ENCODE measurements around the gene STMN1.
A peak's percentile ranks its signal among the peaks of the same experiment; 100 is the strongest.

The STMN1 gene

GRCh38 chr1:25875856-25876692, 30.1 kb downstream of the STMN1 start:
- DNase-seq (no peak), ATAC-seq (replicated peaks) (peak; percentile 39)
- Mint-ChIP-seq H3K36me3 (ENCODE audit: insufficient read depth) (no peaks in the 10 kb centered on the region), H3K9me3 (no peaks in the 10 kb centered on the region), H3K4me3 (peak overlapping the region; percentile 87), H3K27ac (peak overlapping the region; percentile 1 to 42), H3K27me3 (no peaks in the 10 kb centered on the region), H3K4me1 (ENCODE audit: low read depth in 2 of 2) (peaks cover 6 to 9% of the 10 kb centered on the region in 2 donors)

DNA sequence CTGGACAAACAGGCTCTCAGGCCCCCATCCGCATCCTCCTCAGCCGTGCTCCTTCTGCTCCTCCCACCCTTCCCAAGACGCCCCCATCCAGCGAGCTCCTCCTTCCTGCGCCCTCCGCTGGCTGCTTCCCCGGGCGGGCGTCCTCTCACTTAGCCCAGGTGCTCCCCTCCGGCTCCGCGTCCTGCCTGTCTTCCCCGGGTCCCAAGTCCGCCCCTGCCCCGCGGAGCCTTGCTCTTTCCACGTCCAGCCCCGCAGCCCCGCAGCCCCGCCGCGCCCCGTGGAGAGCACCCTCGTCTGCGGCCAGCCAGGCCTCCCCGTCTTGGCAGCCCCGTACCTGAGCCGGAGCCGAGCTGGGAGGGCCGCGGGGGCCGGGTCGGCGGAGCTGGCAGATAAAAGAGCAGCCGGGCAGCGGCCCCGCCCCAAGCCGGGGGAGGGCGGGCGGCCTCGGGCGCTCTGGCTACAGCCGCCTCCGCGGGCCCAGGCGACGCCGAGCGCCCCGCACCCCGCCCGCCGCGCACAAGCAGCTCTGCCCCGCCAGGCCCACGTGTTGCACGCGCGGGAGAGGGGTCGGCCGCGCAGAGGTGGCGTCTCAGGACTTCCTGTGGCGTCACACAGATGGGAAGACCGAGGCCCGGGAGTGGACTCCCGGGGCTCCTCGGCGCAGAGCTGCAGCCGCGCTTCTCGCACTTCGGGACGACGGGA, 30.9 kb downstream of the STMN1 start, which contains the start of gene PAQR7:
Gene PAQR7 (minus strand): TSS at position 555 of the 702 bp plus-strand sequence. CDS start 11,869 bp downstream, outside the sequence.
- Mint-ChIP-seq H3K4me1 (ENCODE audit: low read depth in 2 of 2) (peaks cover 6 to 9% of the 10 kb centered on the region in 2 donors), H3K36me3 (ENCODE audit: insufficient read depth) (no peaks in the 10 kb centered on the region), H3K27me3 (no peaks in the 10 kb centered on the region), H3K4me3 (peak within 1 kb of the TSS; percentile 87), H3K27ac (peak within 1 kb of the TSS; percentile 35 to 65), H3K9me3 (no peaks in the 10 kb centered on the region)
- ATAC-seq (replicated peaks) (peak; percentile 87), DNase-seq (peak; percentile 46 to 59 (median 51))

- H3K4me1 Mint-ChIP-seq (ENCODE audit: low read depth in 2 of 2): peaks cover 6 to 9% of the 10 kb centered on the region in 2 donors
- H3K36me3 Mint-ChIP-seq (ENCODE audit: insufficient read depth): no peaks in the 10 kb centered on the region
- H3K27ac Mint-ChIP-seq: peak overlapping the region; percentile 35 to 65
- H3K27me3 Mint-ChIP-seq: no peaks in the 10 kb centered on the region
- H3K9me3 Mint-ChIP-seq: no peaks in the 10 kb centered on the region
- DNase-seq: no peak
- ATAC-seq (replicated peaks): no peak
- H3K4me3 Mint-ChIP-seq: peak overlapping the region; percentile 87
These were observed 31.5 kb downstream of the STMN1 start for GRCh38 chr1:25874635-25875153.

DNA sequence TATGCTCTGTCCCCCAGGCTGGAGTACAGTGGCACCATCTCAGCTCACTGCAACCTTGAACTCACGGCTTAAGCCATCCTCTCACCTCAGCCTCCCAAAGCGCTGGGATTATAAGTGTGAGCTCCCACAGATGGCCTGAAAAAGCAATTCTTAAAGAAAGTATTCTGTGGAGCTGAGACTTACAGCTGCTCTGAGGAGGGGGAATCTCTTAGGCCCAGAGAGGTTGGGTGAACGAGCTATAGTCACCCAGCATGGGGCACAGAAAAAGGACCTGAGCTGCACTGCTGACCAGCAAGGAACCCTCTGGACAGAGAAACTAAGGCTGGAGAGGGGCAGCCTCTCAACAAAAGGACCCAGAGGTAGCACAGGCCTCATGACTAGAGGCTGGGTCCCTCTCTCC, 32.0 kb downstream of the STMN1 start:
- Mint-ChIP-seq H3K4me3 (peak overlapping the region in 1 of 2 donors; percentile 87), H3K4me1 (ENCODE audit: low read depth in 2 of 2) (peaks cover 6 to 9% of the 10 kb centered on the region in 2 donors), H3K27ac (no peak overlapping the region), H3K27me3 (no peaks in the 10 kb centered on the region), H3K9me3 (no peaks in the 10 kb centered on the region), H3K36me3 (ENCODE audit: insufficient read depth) (no peaks in the 10 kb centered on the region)
- DNase-seq: no peak
- no peak for ATAC-seq (replicated peaks)

DNA sequence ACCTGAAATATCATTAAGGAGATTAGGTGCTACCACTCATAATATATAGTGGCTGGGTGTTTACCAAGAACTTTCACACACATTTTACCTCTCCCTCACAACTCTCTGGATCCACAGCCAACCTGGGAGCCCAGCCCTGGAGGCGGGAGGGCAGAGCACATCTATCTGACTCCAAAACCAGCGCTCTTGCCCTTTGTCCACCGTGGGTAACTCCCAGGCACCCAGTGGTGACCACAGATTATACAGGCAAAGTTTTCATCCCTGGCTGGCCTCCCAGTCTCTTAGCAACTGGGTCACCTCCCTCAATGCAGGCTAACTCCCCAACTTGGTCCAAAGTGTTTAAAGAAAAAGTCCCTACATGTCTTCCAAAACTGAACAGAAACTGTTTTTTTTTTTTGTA, 33.1 kb downstream of the STMN1 start:
- Mint-ChIP-seq H3K4me3 (no peak overlapping the region), H3K27ac (no peak overlapping the region), H3K36me3 (ENCODE audit: insufficient read depth) (no peaks in the 10 kb centered on the region), H3K4me1 (ENCODE audit: low read depth in 2 of 2) (peaks cover 6 to 9% of the 10 kb centered on the region in 2 donors), H3K9me3 (no peaks in the 10 kb centered on the region), H3K27me3 (no peaks in the 10 kb centered on the region)
- ATAC-seq (replicated peaks) (no peak), DNase-seq (no peak)

- no peak for ATAC-seq (replicated peaks)
- Mint-ChIP-seq H3K4me1 (ENCODE audit: low read depth in 2 of 2) (peaks cover 6 to 9% of the 10 kb centered on the region in 2 donors), H3K4me3 (no peak overlapping the region)
These were observed 33.5 kb downstream of the STMN1 start for GRCh38 chr1:25872713-25873112.

DNA sequence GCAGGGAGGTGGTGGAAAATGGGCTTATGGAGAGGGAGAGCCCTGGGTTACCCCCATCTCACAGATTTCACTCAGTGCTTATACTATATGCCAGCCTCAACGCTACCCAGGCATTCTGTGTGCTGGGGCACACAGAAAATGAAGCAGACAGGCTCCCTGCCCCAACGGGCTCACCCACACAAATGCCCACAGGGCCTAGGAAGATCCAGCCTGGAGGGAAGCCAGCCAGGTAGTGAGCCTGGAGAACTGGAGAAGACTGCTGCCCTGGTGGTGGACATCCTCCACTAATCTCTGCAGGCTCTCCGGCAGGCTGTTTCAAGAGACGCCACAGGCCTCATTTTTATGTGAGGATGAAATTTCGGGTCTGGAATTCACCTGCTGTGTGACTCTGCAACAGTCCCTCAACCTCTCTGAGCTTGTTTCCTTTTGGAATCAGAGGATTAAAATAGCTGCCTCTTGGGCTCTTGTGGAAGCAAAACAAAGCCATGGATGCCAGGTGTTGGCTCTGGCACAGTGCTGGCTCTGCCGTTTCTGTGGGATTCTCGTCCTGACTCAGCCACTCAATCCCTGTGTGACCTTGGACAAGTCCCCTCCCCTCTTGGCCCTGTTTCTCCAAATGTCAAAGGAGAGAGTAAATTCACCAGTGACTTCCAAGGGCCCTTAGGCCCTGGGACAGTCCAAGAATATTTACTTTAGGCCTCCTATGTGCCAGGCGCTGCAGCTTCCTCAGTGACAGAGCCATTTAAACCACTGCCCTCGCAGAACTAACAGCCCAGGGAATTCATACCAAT, 34.3 kb downstream of the STMN1 start:
- no peak for DNase-seq
- H3K27me3 Mint-ChIP-seq: no peaks in the 10 kb centered on the region
- ATAC-seq (replicated peaks): no peak
- H3K36me3 Mint-ChIP-seq (ENCODE audit: insufficient read depth): no peaks in the 10 kb centered on the region
- no peak overlapping the region for H3K4me3 Mint-ChIP-seq
- H3K9me3 Mint-ChIP-seq: no peaks in the 10 kb centered on the region
- peaks cover 6 to 9% of the 10 kb centered on the region in 2 donors for H3K4me1 Mint-ChIP-seq (ENCODE audit: low read depth in 2 of 2)
- no peak overlapping the region for H3K27ac Mint-ChIP-seq

More at GRCh38 chr1:25872713-25873112, 33.5 kb downstream of the STMN1 start:
- Mint-ChIP-seq H3K27ac (no peak overlapping the region), H3K36me3 (ENCODE audit: insufficient read depth) (no peaks in the 10 kb centered on the region), H3K9me3 (no peaks in the 10 kb centered on the region), H3K27me3 (no peaks in the 10 kb centered on the region)
- no peak for DNase-seq

GRCh38 chr1:25871086-25871703, 35.0 kb downstream of the STMN1 start:
- H3K4me3 Mint-ChIP-seq: no peak overlapping the region
- H3K27me3 Mint-ChIP-seq: no peaks in the 10 kb centered on the region
- no peaks in the 10 kb centered on the region for H3K9me3 Mint-ChIP-seq
- no peak for ATAC-seq (replicated peaks)
- H3K27ac Mint-ChIP-seq: no peak overlapping the region
- no peak for DNase-seq
- H3K36me3 Mint-ChIP-seq (ENCODE audit: insufficient read depth): no peaks in the 10 kb centered on the region
- H3K4me1 Mint-ChIP-seq (ENCODE audit: low read depth in 2 of 2): peaks cover 6 to 8% of the 10 kb centered on the region in 2 donors

- DNase-seq (no peak), ATAC-seq (replicated peaks) (no peak)
- no peak overlapping the region for H3K27ac Mint-ChIP-seq
- no peaks in the 10 kb centered on the region for H3K36me3 Mint-ChIP-seq (ENCODE audit: insufficient read depth)
- peaks cover 4 to 5% of the 10 kb centered on the region in 2 donors for H3K4me1 Mint-ChIP-seq (ENCODE audit: low read depth in 2 of 2)
- H3K4me3 Mint-ChIP-seq: no peak overlapping the region
- H3K9me3 Mint-ChIP-seq: no peaks in the 10 kb centered on the region
- H3K27me3 Mint-ChIP-seq: no peaks in the 10 kb centered on the region
These were observed 35.6 kb downstream of the STMN1 start for GRCh38 chr1:25870614-25871013.

GRCh38 chr1:25869909-25870606, 36.2 kb downstream of the STMN1 start:
- H3K27me3 Mint-ChIP-seq: no peaks in the 10 kb centered on the region
- H3K4me1 Mint-ChIP-seq (ENCODE audit: low read depth in 2 of 2): peaks cover 3 to 4% of the 10 kb centered on the region in 2 donors
- no peaks in the 10 kb centered on the region for H3K9me3 Mint-ChIP-seq
- no peak overlapping the region for H3K4me3 Mint-ChIP-seq
- no peak for ATAC-seq (replicated peaks)
- H3K27ac Mint-ChIP-seq: no peak overlapping the region
- DNase-seq: no peak
- no peaks in the 10 kb centered on the region for H3K36me3 Mint-ChIP-seq (ENCODE audit: insufficient read depth)

DNA sequence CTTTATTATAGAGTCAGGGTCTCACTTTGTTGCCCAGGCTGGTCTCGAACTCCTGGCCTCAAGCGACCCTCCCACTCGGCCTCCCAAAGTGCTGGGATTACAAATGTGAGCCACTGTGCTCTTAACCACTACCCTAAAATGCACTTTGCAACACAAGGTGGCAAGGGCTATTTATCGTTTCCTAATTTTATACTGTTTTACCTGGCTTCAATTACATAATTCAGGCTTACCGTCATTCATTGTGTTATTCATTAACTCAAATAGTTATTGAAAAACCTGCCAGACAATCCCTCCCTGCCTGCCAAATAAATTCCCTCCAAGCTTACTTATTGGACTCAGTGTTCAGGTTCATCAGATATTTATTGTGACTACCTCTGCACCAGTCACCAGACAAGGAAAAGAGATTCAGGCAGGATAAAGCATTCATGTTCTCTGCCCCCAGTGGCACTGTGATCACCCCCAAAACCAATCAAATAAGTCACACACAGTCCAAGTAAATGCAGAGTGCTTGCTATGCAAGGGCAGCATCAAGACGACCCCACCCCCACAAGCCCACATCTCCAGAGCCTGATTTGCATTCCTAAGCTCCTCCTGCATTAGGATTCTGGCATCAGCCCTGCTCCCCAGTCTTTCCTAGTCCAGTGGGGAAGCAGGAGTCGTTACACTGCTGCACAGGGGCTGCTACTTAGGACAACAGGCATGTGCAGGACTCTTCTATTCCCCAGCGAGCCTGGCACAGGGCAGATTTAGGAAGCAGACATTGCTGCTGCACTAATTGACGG, 38.8 kb downstream of the STMN1 start:
- Mint-ChIP-seq H3K9me3 (no peaks in the 10 kb centered on the region), H3K27ac (no peak overlapping the region), H3K4me1 (ENCODE audit: low read depth in 2 of 2) (peaks cover 0 to 3% of the 10 kb centered on the region in 2 donors), H3K4me3 (no peak overlapping the region), H3K27me3 (no peaks in the 10 kb centered on the region), H3K36me3 (ENCODE audit: insufficient read depth) (peaks cover 3% of the 10 kb centered on the region)
- ATAC-seq (replicated peaks) (no peak), DNase-seq (no peak)

- peaks cover 3% of the 10 kb centered on the region for H3K36me3 Mint-ChIP-seq (ENCODE audit: insufficient read depth)
- H3K27me3 Mint-ChIP-seq: no peaks in the 10 kb centered on the region
- H3K4me1 Mint-ChIP-seq (ENCODE audit: low read depth in 2 of 2): peaks cover 0 to 6% of the 10 kb centered on the region in 2 donors
- DNase-seq (no peak), ATAC-seq (replicated peaks) (no peak)
- no peaks in the 10 kb centered on the region for H3K9me3 Mint-ChIP-seq
- H3K27ac Mint-ChIP-seq: no peak overlapping the region
- H3K4me3 Mint-ChIP-seq: no peak overlapping the region
These were observed 39.9 kb downstream of the STMN1 start for GRCh38 chr1:25866288-25866687.

Data from effector memory CD8-positive, alpha-beta T cell (primary cell).